Type B pancreatic cell (in vitro differentiated cells): Measurements from ENCODE around the gene NUMBL. TPM values are rescaled to one million over a fixed set of nuclear protein-coding genes. Genes with fewer than 3 reads are reported as not detected.

Source experiments
- DNase-seq: peaks from one replicate; pipeline ENCODE4 v3.0.0; 2021; ENCODE audit warnings: mixed read lengths; ENCODE audit not compliant: unreplicated experiment; ENCODE audit errors: extremely low spot score
- H3K27ac Mint-ChIP-seq: 2 replicates; pipeline ENCODE4 v1.8.0; 2021; ENCODE audit warnings: mild to moderate bottlenecking, mixed read lengths
- H3K27me3 Mint-ChIP-seq: 2 replicates; pipeline ENCODE4 v1.8.0; 2021; ENCODE audit warnings: mixed read lengths
- H3K36me3 Mint-ChIP-seq: 2 replicates; pipeline ENCODE4 v1.8.0; 2021; ENCODE audit warnings: mixed read lengths
- H3K4me1 Mint-ChIP-seq: one replicate; pipeline ENCODE4 v1.8.0; 2021; ENCODE audit warnings: mixed read lengths; ENCODE audit not compliant: unreplicated experiment
- H3K4me3 Mint-ChIP-seq: 2 replicates; pipeline ENCODE4 v1.8.0; 2021; ENCODE audit warnings: mild to moderate bottlenecking, mixed read lengths
- H3K9me3 Mint-ChIP-seq: 2 replicates; pipeline ENCODE4 v1.8.0; 2021; ENCODE audit warnings: mixed read lengths
- total RNA-seq: library from RNA; stranded (reverse); gene quantifications from 2 replicates; pipeline ENCODE4 v1.2.1, GENCODE V29; 2021; ENCODE audit warnings: low replicate concordance
- TF ChIP-seq, protein P1 (sequence below): fragments of 200-600 bp; sonication (generic); conservative IDR thresholded peaks from 2 replicates; pipeline ENCODE4 v1.5.0; 2021; ENCODE audit warnings: antibody characterized with exemption, mild to moderate bottlenecking

NUMBL gene
- total RNA-seq, 1 donor from 2014 or later, result 28.9 TPM

DNA sequence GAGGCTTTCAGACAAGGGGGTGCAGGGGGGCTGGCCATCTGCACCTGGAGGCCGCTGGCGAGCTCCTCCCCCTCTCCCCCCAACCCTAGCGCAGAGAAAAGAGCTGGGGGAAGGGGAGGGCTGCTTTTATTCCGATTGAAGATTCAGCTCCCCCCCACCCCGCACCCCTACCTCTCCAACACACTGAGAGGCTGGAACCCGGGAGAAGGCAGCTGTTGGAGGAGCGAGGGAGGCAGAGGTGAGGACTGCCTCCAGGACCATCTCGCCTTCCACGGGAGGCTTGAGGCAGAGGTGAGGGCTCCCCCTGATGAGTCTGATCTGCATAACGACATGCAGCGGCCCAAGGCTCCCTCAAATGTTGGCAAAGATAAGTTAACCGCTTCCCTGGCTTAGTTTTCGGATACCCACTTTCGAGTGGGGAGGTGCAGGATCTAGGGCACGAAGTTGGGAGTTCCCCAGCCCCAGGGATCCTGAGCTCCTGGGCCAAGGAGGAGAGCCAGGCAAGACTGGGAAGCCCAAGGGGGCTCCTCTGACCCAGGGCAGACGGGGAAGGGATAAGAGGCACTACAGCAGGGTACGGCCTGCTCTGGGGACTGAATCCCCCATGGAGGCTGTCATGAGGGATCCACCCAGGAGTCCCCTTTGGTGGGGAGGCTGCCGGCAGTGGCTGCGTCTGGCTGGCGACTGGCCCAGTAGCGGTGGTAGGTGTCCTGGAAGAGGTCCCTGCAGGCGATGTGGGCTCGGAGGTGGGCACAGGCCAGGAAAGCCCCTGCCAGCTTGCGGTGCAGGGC lies 1.2 kb upstream of the NUMBL start:
- TF ChIP-seq, protein P1, sequence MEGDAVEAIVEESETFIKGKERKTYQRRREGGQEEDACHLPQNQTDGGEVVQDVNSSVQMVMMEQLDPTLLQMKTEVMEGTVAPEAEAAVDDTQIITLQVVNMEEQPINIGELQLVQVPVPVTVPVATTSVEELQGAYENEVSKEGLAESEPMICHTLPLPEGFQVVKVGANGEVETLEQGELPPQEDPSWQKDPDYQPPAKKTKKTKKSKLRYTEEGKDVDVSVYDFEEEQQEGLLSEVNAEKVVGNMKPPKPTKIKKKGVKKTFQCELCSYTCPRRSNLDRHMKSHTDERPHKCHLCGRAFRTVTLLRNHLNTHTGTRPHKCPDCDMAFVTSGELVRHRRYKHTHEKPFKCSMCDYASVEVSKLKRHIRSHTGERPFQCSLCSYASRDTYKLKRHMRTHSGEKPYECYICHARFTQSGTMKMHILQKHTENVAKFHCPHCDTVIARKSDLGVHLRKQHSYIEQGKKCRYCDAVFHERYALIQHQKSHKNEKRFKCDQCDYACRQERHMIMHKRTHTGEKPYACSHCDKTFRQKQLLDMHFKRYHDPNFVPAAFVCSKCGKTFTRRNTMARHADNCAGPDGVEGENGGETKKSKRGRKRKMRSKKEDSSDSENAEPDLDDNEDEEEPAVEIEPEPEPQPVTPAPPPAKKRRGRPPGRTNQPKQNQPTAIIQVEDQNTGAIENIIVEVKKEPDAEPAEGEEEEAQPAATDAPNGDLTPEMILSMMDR, result no peak
- Mint-ChIP-seq H3K4me3 (peak overlapping the region; percentile 45), H3K36me3 (no peaks in the 10 kb centered on the region), H3K4me1 (no peaks in the 10 kb centered on the region), H3K27ac (peak overlapping the region; percentile 56), H3K27me3 (no peaks in the 10 kb centered on the region), H3K9me3 (no peaks in the 10 kb centered on the region)
- DNase-seq, result no peak

DNA sequence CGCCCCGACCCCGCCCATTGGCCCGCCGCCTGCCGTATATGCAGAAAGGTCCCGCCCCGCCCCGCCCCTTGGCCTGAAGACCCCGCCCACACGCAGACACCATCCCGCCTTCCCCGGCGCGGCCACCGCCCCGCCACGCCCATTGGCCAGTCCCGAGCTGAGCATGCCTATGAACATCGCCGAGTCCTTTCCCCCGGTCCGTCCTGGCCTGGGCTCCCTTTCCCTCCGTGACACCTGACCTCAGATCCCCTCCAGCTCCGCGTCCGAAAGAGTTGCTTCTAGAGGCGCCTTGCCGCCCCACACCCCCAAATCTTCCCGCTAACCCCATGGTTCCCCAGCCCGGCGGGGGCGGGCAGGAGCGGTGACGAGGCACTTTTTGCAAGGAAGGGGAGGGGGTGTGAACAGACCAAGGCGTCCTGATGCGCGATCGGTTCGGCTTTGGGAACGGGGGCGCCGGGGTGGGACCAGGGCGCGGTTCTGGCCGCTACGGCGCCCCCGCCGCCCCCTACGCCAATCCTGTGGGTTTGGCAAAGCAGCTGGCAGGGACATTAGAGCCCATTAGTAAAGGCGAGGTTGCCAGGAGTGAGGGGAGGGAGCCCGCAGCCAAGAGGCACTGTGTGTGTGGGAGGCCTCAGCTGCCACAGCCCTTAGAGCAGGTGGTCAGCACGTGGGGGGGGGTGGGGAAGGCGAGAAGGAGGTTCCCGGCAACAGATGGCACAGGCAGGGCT lies 406 bp upstream of the NUMBL start:
- DNase-seq, result peak; percentile 92
- H3K27me3 Mint-ChIP-seq, result no peaks in the 10 kb centered on the region
- peaks cover 4% of the 10 kb centered on the region for H3K36me3 Mint-ChIP-seq
- TF ChIP-seq, protein P1, result no peak
- no peaks in the 10 kb centered on the region for H3K4me1 Mint-ChIP-seq
- H3K9me3 Mint-ChIP-seq, result no peaks in the 10 kb centered on the region
- H3K27ac Mint-ChIP-seq, result peak overlapping the region; percentile 95
- peak overlapping the region; percentile 95 for H3K4me3 Mint-ChIP-seq

DNA sequence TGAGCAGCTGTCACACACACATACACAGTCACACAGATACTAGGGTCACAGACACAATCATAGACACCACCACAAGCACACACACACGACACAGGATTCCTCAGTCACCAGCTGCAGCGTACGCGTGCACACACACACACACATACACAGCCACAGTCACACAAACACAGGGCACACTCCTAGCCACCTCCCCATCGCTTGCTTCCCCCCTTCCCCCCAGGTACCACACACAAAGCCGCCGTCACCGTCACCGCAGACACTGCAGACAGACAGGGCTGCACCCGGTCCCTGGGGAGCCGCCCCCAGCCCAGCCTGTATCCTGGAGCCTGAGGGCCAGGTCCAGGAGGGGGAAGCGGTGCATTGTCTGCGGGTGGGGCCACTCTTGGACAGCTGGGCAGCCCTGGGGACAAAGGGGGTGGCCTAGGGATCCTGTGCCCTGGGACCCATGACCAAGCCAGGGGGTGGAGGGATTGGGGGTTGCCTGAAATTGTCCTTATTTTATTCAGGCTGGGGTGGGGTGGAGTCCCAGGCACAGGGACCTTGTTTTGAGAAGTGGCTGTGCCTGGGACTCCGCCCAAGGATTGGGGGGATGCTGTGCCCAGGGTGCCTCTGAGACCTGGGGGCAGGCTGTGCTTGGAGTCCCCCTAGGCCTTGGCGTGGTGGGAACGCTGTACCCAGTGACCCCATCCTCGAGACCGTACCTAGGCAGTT lies 957 bp downstream of the NUMBL start:
- TF ChIP-seq, protein P1, result no peak
- H3K36me3 Mint-ChIP-seq, result peaks cover 12% of the 10 kb centered on the region
- no peaks in the 10 kb centered on the region for H3K9me3 Mint-ChIP-seq
- DNase-seq, result no peak
- no peaks in the 10 kb centered on the region for H3K27me3 Mint-ChIP-seq
- no peak overlapping the region for H3K4me3 Mint-ChIP-seq
- peaks cover 3% of the 10 kb centered on the region for H3K4me1 Mint-ChIP-seq
- no peak overlapping the region for H3K27ac Mint-ChIP-seq

DNA sequence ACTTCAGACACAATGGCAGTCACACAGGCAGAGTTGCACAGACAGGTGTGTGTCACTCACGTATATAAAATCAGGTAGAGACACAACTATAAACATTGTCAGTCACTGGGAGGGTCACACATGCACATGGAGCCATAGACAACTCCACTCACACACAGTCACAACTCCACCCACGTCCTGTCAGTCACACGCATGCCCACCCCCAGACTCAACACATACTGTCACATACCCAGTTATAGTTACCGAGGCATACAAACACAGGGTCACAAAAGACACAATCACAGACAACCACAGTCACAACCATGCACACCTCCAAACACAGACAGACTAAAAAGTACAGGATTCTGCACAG lies 1.5 kb downstream of the NUMBL start:
- no peak overlapping the region for H3K27ac Mint-ChIP-seq
- H3K9me3 Mint-ChIP-seq, result no peaks in the 10 kb centered on the region
- TF ChIP-seq, protein P1, result no peak
- H3K4me1 Mint-ChIP-seq, result peaks cover 3% of the 10 kb centered on the region
- DNase-seq, result no peak
- no peak overlapping the region for H3K4me3 Mint-ChIP-seq
- peaks cover 12% of the 10 kb centered on the region for H3K36me3 Mint-ChIP-seq
- H3K27me3 Mint-ChIP-seq, result no peaks in the 10 kb centered on the region

DNA sequence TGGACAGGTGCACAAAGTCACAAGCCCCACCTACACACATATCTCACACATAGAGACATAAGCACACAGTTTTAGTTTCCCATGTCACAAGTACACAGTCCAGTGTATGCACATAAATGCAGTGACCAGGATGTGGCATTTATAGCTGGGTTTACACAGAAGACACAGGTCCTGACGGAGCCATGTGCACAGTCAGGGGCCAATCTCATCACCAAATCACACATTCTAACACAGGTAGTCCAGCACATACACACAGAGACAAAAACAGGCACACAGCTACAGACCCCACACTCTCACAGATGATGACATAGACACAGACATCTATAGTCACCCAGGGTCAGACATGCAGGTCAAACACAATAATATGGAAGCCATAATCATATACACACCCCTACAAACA lies 2.1 kb downstream of the NUMBL start:
- H3K9me3 Mint-ChIP-seq, result no peaks in the 10 kb centered on the region
- DNase-seq, result no peak
- no peak overlapping the region for H3K27ac Mint-ChIP-seq
- peaks cover 3% of the 10 kb centered on the region for H3K4me1 Mint-ChIP-seq
- peaks cover 12% of the 10 kb centered on the region for H3K36me3 Mint-ChIP-seq
- no peak overlapping the region for H3K4me3 Mint-ChIP-seq
- TF ChIP-seq, protein P1, result no peak
- no peaks in the 10 kb centered on the region for H3K27me3 Mint-ChIP-seq
